WI38 (cell line): ENCODE measurements around the gene C22orf31.

ENCODE experiments used
- H3K4me3 ChIP-seq: 2 replicates; pipeline ENCODE4 v1.5.1; 2011; ENCODE audit warnings: low read depth, mild to moderate bottlenecking, control low read depth, low read length
- TF ChIP-seq, protein P1 (sequence below): IDR thresholded peaks from 2 replicates; pipeline ENCODE4 v1.5.1; 2012; ENCODE audit warnings: low read depth, mild to moderate bottlenecking, control low read depth, low read length

C22orf31 gene

DNA sequence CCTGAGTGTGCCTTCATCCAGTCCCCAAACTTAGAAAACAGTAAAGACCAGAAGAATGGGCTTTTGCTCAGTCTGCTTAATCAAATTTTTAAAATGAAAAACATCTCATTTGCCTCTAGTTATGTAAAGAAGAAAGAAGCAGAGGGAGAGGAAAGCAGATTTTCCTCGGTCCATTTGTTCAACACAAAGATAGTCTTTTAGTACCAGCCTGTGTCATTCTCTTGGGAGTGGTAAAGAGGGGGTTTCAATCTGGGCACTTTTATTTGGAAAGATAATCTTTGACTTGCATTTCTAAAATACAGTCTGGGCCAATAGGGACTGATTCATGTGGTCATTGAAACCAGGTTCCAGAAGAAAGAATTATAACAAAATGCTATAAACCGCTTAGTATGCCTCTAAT, 40.7 kb upstream of the C22orf31 start:
- TF ChIP-seq, protein P1, sequence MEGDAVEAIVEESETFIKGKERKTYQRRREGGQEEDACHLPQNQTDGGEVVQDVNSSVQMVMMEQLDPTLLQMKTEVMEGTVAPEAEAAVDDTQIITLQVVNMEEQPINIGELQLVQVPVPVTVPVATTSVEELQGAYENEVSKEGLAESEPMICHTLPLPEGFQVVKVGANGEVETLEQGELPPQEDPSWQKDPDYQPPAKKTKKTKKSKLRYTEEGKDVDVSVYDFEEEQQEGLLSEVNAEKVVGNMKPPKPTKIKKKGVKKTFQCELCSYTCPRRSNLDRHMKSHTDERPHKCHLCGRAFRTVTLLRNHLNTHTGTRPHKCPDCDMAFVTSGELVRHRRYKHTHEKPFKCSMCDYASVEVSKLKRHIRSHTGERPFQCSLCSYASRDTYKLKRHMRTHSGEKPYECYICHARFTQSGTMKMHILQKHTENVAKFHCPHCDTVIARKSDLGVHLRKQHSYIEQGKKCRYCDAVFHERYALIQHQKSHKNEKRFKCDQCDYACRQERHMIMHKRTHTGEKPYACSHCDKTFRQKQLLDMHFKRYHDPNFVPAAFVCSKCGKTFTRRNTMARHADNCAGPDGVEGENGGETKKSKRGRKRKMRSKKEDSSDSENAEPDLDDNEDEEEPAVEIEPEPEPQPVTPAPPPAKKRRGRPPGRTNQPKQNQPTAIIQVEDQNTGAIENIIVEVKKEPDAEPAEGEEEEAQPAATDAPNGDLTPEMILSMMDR: no peak
- no peak overlapping the region for H3K4me3 ChIP-seq

DNA sequence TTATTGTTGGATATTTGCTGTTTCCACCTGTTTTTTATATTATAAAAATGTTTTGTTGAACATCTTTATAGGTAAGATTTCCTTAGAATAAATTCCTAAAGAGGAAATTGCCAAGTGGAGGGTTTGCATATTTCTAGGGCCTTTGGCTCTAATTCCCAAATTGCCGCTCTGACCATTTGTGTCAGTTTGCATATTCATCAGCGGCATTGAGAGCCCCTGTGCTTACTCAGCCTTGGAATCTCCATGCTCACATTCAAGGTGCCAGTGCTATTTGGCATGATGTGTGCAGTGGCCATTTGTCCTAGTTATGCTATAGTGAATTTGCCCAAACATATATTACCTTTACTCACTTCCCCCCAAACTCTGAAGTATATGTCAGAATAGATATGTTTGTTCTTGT, 36.7 kb upstream of the C22orf31 start:
- TF ChIP-seq, protein P1: no peak
- no peak overlapping the region for H3K4me3 ChIP-seq

DNA sequence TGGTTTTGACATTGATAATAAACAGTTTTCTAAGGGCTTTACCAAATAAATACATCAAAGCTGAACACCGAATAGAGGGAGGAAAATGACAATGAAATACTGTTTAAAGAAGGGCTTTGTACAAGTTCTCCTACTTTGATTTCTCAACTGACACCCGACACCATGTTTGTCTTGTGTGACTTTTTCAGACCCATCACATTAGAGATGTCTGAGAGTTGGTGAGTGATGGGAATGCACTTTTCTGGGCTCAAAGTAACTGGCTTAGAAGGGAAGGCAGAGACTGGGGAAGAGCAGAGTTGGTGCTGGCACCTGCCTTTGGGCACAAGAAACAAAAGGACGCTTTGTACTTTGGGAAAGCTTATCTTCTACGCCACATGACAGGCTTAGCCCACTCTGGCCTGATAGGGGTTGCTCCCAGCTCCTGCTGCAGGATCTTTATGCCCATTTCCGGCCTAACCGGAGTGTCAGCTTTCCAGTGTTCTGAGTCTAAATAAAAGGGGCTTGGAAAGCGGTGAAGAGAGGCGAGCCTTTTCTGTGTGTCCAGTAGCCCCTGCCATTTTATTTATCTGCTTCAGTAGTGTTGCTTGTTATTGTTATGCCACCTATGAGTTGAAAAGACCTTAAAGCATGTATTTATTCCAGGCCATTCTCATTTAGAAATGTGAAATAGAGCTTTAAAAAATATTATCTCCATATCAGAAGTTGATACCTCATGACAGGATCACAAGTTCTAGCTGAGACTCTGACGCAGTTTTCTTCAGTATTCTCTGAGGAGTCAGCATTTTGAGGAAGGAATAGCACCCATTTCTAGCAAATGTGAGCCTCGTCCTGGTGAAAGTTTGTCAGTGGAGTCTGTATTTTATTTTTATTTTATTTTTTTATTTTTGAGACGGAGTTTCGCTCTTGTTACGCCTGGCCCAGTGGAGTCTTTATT, 35.4 kb upstream of the C22orf31 start:
- TF ChIP-seq, protein P1: no peak
- H3K4me3 ChIP-seq: no peak overlapping the region

DNA sequence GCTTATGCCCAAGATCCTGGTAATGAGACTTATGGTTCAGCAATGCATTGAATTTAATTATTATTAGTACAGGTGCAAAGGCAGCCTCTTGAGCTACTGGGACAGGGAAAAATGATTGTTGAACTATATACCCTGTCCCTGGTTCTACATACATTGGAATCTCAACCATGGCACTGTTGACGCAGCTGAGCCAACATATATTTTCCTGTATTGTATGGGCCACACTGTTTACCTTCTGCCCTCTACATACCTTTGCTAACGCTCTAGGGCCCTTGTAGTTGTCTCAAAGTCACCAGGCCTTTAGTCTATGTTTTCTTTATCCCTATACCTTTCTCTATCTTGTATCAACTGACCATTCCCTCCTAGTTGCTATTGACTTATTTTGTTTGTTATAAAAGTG, 33.8 kb upstream of the C22orf31 start:
- H3K4me3 ChIP-seq: no peak overlapping the region
- TF ChIP-seq, protein P1: no peak

DNA sequence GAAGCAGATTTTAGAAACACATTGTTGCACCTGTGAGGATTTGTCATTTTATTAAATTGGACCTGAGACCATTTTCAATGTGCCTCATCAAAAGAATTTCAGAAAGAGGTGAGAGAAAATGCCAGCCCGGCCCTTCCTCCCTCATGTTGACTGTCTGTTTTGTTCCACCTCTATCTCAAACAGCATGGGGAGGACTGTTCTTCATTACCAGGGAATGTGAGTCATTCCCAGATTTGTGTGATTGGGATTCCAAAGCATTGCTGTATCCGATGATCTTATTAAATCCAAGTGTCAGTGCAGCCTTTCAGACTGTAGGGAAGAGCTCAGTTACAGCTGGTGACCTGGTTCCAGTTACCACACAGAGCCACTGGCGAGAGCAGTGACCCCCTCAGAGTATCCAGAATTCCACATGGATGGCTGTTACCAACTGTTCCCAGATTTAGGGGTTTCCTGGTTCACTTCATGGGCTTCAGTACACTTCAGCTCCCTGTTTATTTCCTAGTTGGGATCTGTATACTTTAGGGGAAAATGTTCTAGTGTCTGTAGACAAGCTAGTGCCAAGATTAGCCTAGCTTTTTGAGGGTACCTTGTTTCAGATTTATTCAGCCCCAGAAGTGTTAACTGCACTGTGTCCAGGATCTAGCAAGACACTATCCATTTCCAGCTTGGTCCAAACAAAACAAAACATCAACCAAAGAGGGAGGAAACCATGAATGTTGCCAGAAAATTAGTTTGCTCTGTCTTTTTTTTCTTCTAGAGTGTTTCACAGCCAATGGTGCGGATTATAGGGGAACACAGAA, 32.1 kb upstream of the C22orf31 start:
- H3K4me3 ChIP-seq: no peak overlapping the region
- TF ChIP-seq, protein P1: no peak

DNA sequence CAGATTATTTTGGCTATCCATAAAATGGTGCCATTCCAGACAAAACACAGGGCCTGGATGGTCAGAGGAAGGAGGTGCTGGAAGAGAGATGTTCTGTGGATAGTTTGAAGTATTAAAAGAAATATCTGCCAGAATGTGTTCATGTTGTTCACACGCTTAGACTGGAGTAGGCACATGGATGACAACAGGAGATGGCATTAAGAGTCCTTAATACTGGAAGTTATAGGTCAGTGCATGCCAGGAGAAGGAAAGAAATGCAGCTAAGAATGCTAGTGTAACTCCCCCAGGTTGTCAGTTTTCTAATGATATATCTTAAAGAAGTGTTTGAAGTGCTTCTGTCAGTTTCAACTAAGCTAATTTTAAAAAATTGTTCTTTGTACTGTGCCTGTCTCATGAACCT, 31.4 kb upstream of the C22orf31 start:
- H3K4me3 ChIP-seq: no peak overlapping the region
- TF ChIP-seq, protein P1: no peak

DNA sequence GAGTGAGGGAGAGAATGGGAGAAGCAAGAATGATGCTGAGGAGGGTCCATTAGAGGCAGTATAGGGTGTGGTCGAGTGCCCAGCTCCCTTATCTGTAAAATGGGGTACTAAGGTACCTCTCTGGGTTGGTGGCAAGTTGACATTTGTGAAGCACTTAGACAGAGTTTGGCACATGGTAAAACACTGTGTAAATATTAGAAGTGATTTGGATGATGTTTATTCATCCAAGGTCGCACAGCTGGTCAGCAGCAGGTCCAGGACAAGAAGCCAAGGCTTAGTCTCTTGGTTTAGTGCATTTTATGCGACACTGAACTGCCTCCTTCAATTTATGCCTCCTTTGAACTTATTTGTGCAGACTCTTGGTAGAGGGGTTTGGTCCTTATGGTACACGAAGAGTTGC, 30.6 kb upstream of the C22orf31 start:
- no peak overlapping the region for H3K4me3 ChIP-seq
- TF ChIP-seq, protein P1: no peak
